ENCODE measurements around the gene GNAI3. TPM values are rescaled to one million over a fixed set of nuclear protein-coding genes. Genes with fewer than 3 reads are reported as not detected.

GNAI3 gene
- total RNA-seq, 1 donor from 2014 or later: 2.8 TPM

DNA sequence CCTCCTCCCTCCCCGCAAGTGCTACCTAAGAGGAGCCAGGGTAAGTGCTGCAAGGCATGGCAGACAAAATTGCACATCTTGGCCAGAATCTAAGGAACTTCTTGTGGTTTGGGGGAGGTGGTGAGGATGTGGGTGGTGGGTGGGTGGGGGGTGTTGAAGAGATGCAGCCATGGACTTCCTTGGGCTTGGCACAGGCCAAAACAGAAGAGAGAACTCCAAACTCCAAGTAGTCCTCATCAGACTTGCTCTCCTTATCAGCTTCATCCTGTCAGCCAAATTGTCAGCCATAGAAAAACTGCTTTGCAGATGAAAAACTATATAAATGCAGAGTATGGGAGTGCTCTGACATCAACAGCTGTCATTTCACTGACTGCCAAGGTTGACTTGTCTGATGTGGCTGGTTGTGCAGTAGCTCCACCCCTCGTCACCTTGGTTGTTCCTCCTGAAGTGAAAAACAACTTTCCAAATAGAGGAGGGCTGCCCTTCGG is 46.0 kb upstream of the GNAI3 start:
- H3K27ac ChIP-seq: peak overlapping the region in 1 of 2 donors; percentile 53
- H3K9me3 ChIP-seq: no peaks in the 10 kb centered on the region
- no peaks in the 10 kb centered on the region for H3K27me3 ChIP-seq
- DNase-seq (ENCODE audit: low spot score in 2 of 2): no peak
- no peak overlapping the region for H3K4me3 ChIP-seq
- TF ChIP-seq CTCF (IDR thresholded peaks at IDR 0.05): no peak
- peaks cover 0 to 7% of the 10 kb centered on the region in 2 donors for H3K36me3 ChIP-seq
- intact Hi-C loops (cut with DNase I): no loop called here
- H3K4me1 ChIP-seq: peaks cover 9 to 31% of the 10 kb centered on the region in 2 donors

GRCh38 chr1:109503935-109504334 is 44.5 kb upstream of the GNAI3 start:
- Histone ChIP-seq H3K4me1 (peaks cover 9 to 34% of the 10 kb centered on the region in 2 donors), H3K36me3 (no peaks in the 10 kb centered on the region), H3K9me3 (no peaks in the 10 kb centered on the region), H3K27ac (no peak overlapping the region), H3K27me3 (no peaks in the 10 kb centered on the region), H3K4me3 (no peak overlapping the region)
- intact Hi-C loops (cut with DNase I): no loop called here
- no peak for TF ChIP-seq CTCF (IDR thresholded peaks at IDR 0.05)
- no peak for DNase-seq (ENCODE audit: low spot score in 2 of 2)

GRCh38 chr1:109504974-109505373 is 43.4 kb upstream of the GNAI3 start:
- no peak for DNase-seq (ENCODE audit: low spot score in 2 of 2)
- intact Hi-C loops (cut with DNase I): no loop called here
- no peaks in the 10 kb centered on the region for H3K27me3 ChIP-seq
- H3K27ac ChIP-seq: no peak overlapping the region
- H3K4me3 ChIP-seq: no peak overlapping the region
- no peaks in the 10 kb centered on the region for H3K9me3 ChIP-seq
- TF ChIP-seq CTCF (IDR thresholded peaks at IDR 0.05): no peak
- no peaks in the 10 kb centered on the region for H3K36me3 ChIP-seq
- H3K4me1 ChIP-seq: peaks cover 7 to 28% of the 10 kb centered on the region in 2 donors

- peaks cover 0 to 15% of the 10 kb centered on the region in 2 donors for H3K4me1 ChIP-seq
- no peaks in the 10 kb centered on the region for H3K9me3 ChIP-seq
- intact Hi-C loops (cut with DNase I): no loop called here
- no peaks in the 10 kb centered on the region for H3K36me3 ChIP-seq
- no peak for TF ChIP-seq CTCF (IDR thresholded peaks at IDR 0.05)
- no peaks in the 10 kb centered on the region for H3K27me3 ChIP-seq
- DNase-seq (ENCODE audit: low spot score in 2 of 2): peak in 1 of 2 donors; percentile 59
- H3K4me3 ChIP-seq: peak overlapping the region in 1 of 2 donors; percentile 84
- H3K27ac ChIP-seq: no peak overlapping the region
Measured at GRCh38 chr1:109508001-109508872, 40.2 kb upstream of the GNAI3 start.

- TF ChIP-seq CTCF (IDR thresholded peaks at IDR 0.05): no peak
- H3K9me3 ChIP-seq: no peaks in the 10 kb centered on the region
- intact Hi-C loops (cut with DNase I): loop anchor here (1.0 kb wide), 1 partner anchor 15 kb away; the partner anchor contains the start of gene CYB561D1
- no peaks in the 10 kb centered on the region for H3K27me3 ChIP-seq
- H3K36me3 ChIP-seq: no peaks in the 10 kb centered on the region
- H3K4me1 ChIP-seq: peaks cover 0 to 15% of the 10 kb centered on the region in 2 donors
- H3K4me3 ChIP-seq: peak overlapping the region; percentile 84 to 98
- DNase-seq (ENCODE audit: low spot score in 2 of 2): no peak
- peak overlapping the region; percentile 42 to 53 for H3K27ac ChIP-seq
Measured at GRCh38 chr1:109508873-109509175, 39.6 kb upstream of the GNAI3 start.

Measured in ascending aorta (tissue), 2 donors.